Neural progenitor cell (in vitro differentiated cells): ENCODE measurements around the gene HDDC3.

Experiments used
- EZH2 ChIP-seq: fragments of 200-600 bp; sonication (generic); IDR thresholded peaks from 2 replicates; pipeline ENCODE4 v1.6.1; 2017; ENCODE audit warnings: antibody characterized with exemption, mild to moderate bottlenecking, moderate library complexity
- EZH2phosphoT487 ChIP-seq: fragments of 200-600 bp; sonication (generic); IDR thresholded peaks from 2 replicates; pipeline ENCODE4 v1.6.1; 2017; ENCODE audit warnings: antibody characterized with exemption
- TF ChIP-seq, protein P1 (sequence below): fragments of 200-600 bp; sonication (generic); IDR thresholded peaks from 2 replicates; pipeline ENCODE4 v1.5.1; 2017; ENCODE audit warnings: antibody characterized with exemption, mild to moderate bottlenecking

DNA sequence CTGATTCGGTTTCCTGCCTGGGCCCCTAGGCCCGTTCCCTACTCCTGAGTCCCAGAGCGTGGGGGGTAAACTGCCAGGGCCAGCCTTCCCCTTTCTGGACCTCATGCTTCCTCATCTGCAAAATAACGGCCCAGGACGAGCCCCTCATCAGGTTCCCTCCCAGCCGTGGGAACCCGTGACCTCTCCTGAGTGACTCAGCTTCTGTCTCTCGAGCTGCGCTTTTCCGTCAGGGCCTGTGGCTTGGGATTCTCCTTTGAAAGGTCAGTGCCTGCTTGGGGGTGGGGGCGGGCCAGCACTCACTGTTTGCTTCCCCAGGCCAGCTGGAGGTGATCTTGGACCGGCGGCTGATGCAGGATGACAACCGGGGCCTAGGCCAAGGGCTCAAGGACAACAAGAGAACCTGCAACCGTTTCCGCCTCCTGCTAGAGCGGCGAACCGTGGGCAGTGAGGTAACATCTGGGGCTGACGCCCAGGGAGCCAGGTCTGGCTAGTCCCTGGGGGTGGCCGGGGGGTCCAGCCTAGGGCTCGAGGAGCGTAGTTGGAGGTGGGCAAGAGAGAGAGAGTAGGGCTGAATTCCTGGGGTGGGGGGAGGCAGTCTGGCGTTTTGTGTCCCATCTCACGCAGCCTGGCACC is 16.4 kb downstream of the HDDC3 start:
- TF ChIP-seq, protein P1, sequence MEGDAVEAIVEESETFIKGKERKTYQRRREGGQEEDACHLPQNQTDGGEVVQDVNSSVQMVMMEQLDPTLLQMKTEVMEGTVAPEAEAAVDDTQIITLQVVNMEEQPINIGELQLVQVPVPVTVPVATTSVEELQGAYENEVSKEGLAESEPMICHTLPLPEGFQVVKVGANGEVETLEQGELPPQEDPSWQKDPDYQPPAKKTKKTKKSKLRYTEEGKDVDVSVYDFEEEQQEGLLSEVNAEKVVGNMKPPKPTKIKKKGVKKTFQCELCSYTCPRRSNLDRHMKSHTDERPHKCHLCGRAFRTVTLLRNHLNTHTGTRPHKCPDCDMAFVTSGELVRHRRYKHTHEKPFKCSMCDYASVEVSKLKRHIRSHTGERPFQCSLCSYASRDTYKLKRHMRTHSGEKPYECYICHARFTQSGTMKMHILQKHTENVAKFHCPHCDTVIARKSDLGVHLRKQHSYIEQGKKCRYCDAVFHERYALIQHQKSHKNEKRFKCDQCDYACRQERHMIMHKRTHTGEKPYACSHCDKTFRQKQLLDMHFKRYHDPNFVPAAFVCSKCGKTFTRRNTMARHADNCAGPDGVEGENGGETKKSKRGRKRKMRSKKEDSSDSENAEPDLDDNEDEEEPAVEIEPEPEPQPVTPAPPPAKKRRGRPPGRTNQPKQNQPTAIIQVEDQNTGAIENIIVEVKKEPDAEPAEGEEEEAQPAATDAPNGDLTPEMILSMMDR: no peak
- TF ChIP-seq EZH2: no peak
- no peak for TF ChIP-seq EZH2phosphoT487
